Measurements from ENCODE around the gene TMPRSS13.

Gene TMPRSS13

GRCh38 chr11:117914398-117914761 is 14.8 kb downstream of the TMPRSS13 start:
- in situ Hi-C loops (cut with HindIII; ENCODE audit: low sequenced_read_pairs), result no loop called here

- in situ Hi-C loops (cut with HindIII; ENCODE audit: low sequenced_read_pairs), result no loop called here
These were observed 15.3 kb downstream of the TMPRSS13 start for GRCh38 chr11:117913736-117914397.

GRCh38 chr11:117912497-117912896 is 16.7 kb downstream of the TMPRSS13 start:
- in situ Hi-C loops (cut with HindIII; ENCODE audit: low sequenced_read_pairs), result no loop called here

- in situ Hi-C loops (cut with HindIII; ENCODE audit: low sequenced_read_pairs), result no loop called here
These were observed 17.5 kb downstream of the TMPRSS13 start for GRCh38 chr11:117911694-117912093.

- in situ Hi-C loops (cut with HindIII; ENCODE audit: low sequenced_read_pairs), result no loop called here
These were observed 18.1 kb downstream of the TMPRSS13 start for GRCh38 chr11:117910941-117911655.

- in situ Hi-C loops (cut with HindIII; ENCODE audit: low sequenced_read_pairs), result no loop called here
These were observed 18.7 kb downstream of the TMPRSS13 start for GRCh38 chr11:117910525-117910924.

- in situ Hi-C loops (cut with HindIII; ENCODE audit: low sequenced_read_pairs), result no loop called here
These were observed 19.4 kb downstream of the TMPRSS13 start for GRCh38 chr11:117909611-117910382.

- in situ Hi-C loops (cut with HindIII; ENCODE audit: low sequenced_read_pairs), result no loop called here
These were observed 20.1 kb downstream of the TMPRSS13 start for GRCh38 chr11:117908959-117909610.

GRCh38 chr11:117908109-117908895 is 20.9 kb downstream of the TMPRSS13 start:
- in situ Hi-C loops (cut with HindIII; ENCODE audit: low sequenced_read_pairs), result no loop called here

- in situ Hi-C loops (cut with HindIII; ENCODE audit: low sequenced_read_pairs), result no loop called here
These were observed 21.7 kb downstream of the TMPRSS13 start for GRCh38 chr11:117907276-117908108.

- in situ Hi-C loops (cut with HindIII; ENCODE audit: low sequenced_read_pairs), result no loop called here
These were observed 22.5 kb downstream of the TMPRSS13 start for GRCh38 chr11:117906710-117907109.

GRCh38 chr11:117906126-117906525 is 23.1 kb downstream of the TMPRSS13 start:
- in situ Hi-C loops (cut with HindIII; ENCODE audit: low sequenced_read_pairs), result no loop called here

- in situ Hi-C loops (cut with HindIII; ENCODE audit: low sequenced_read_pairs), result no loop called here
These were observed 23.7 kb downstream of the TMPRSS13 start for GRCh38 chr11:117905524-117905923.

GRCh38 chr11:117903505-117904382 is 25.5 kb downstream of the TMPRSS13 start:
- in situ Hi-C loops (cut with HindIII; ENCODE audit: low sequenced_read_pairs), result no loop called here

- in situ Hi-C loops (cut with HindIII; ENCODE audit: low sequenced_read_pairs), result no loop called here
These were observed 27.0 kb downstream of the TMPRSS13 start for GRCh38 chr11:117902001-117902845.

- in situ Hi-C loops (cut with HindIII; ENCODE audit: low sequenced_read_pairs), result no loop called here
These were observed 27.6 kb downstream of the TMPRSS13 start for GRCh38 chr11:117901601-117902000.

GRCh38 chr11:117900720-117901440 is 28.3 kb downstream of the TMPRSS13 start:
- in situ Hi-C loops (cut with HindIII; ENCODE audit: low sequenced_read_pairs), result no loop called here

Measured in endothelial cell of hepatic sinusoid (primary cell).